Ishikawa (cell line): ENCODE data around the gene PEAK1.

Experiments
- CEBPB ChIP-seq: IDR thresholded peaks from 2 replicates; pipeline ENCODE4 v1.6.1; 2012
- CREB1 ChIP-seq: IDR thresholded peaks from 2 replicates; pipeline ENCODE4 v1.6.1; 2012; ENCODE audit warnings: low read depth
- EGR1 ChIP-seq: IDR thresholded peaks from 2 replicates; pipeline ENCODE4 v1.6.1; 2012
- EP300 ChIP-seq: IDR thresholded peaks from 2 replicates; pipeline ENCODE4 v1.6.1; 2012; ENCODE audit warnings: borderline replicate concordance
- FOXM1 ChIP-seq: IDR thresholded peaks from 2 replicates; pipeline ENCODE4 v1.6.1; 2012; ENCODE audit warnings: low read depth, borderline replicate concordance
- NFIC ChIP-seq: IDR thresholded peaks from 2 replicates; pipeline ENCODE4 v1.6.1; 2012
- RAD21 ChIP-seq: IDR thresholded peaks from 2 replicates; pipeline ENCODE4 v1.6.1; 2012; ENCODE audit warnings: low read depth
- TAF1 ChIP-seq: IDR thresholded peaks from 2 replicates; pipeline ENCODE4 v1.6.1; 2012; ENCODE audit warnings: low read depth, mild to moderate bottlenecking
- TCF12 ChIP-seq: IDR thresholded peaks from 2 replicates; pipeline ENCODE4 v1.6.1; 2012; ENCODE audit warnings: low read depth
- TEAD4 ChIP-seq: IDR thresholded peaks from 2 replicates; pipeline ENCODE4 v1.6.1; 2012
- YY1 ChIP-seq: IDR thresholded peaks from 2 replicates; pipeline ENCODE4 v1.6.1; 2012; ENCODE audit warnings: low read depth
- ZBTB7A ChIP-seq: IDR thresholded peaks from 2 replicates; pipeline ENCODE4 v1.6.1; 2012; ENCODE audit warnings: low read depth
- TF ChIP-seq, protein P1 (sequence below): IDR thresholded peaks from 2 replicates; pipeline ENCODE4 v1.6.1; 2012; ENCODE audit warnings: low read depth, mild to moderate bottlenecking
- TF ChIP-seq, protein P2 (sequence below): IDR thresholded peaks from 2 replicates; pipeline ENCODE4 v1.6.1; 2012
- TF ChIP-seq, protein P3 (sequence below): IDR thresholded peaks from 2 replicates; pipeline ENCODE4 v1.6.1; 2012

Gene PEAK1

DNA sequence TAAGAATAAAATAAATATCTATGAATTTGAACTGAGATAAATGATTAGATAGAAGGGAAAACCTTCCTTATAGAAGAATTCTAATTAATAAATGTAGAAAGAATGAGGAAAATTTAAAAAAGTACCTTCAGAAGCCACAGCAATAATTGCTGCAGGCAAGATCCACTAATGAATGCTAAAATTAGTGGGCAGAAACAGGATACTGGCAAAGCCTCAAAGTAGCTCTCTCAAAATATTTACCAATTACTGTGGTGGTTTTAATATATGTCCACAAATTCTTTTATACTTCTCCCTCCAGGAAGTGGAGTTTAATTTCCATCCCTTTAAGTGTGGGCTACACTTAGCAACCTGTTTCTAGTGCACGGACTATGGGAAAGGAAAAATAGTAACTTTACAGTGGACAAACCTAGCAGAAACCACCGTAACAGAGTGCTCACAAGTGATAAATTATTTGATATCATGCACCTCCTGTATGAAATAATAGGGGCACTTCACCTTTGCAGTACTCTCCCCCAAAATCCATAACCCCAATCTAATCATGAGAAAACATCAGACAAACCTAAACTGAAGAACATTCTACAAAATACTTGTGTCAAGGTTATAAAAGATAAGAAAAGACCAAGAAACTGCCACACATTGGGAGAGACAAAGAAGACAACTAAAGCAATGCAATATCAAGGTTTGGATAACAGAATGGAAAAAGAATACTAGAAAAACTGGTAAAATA lies 6.8 kb downstream of the PEAK1 start:
- no peak for TF ChIP-seq EP300
- TF ChIP-seq RAD21, result no peak
- TF ChIP-seq TAF1, result no peak
- TF ChIP-seq, protein P1, sequence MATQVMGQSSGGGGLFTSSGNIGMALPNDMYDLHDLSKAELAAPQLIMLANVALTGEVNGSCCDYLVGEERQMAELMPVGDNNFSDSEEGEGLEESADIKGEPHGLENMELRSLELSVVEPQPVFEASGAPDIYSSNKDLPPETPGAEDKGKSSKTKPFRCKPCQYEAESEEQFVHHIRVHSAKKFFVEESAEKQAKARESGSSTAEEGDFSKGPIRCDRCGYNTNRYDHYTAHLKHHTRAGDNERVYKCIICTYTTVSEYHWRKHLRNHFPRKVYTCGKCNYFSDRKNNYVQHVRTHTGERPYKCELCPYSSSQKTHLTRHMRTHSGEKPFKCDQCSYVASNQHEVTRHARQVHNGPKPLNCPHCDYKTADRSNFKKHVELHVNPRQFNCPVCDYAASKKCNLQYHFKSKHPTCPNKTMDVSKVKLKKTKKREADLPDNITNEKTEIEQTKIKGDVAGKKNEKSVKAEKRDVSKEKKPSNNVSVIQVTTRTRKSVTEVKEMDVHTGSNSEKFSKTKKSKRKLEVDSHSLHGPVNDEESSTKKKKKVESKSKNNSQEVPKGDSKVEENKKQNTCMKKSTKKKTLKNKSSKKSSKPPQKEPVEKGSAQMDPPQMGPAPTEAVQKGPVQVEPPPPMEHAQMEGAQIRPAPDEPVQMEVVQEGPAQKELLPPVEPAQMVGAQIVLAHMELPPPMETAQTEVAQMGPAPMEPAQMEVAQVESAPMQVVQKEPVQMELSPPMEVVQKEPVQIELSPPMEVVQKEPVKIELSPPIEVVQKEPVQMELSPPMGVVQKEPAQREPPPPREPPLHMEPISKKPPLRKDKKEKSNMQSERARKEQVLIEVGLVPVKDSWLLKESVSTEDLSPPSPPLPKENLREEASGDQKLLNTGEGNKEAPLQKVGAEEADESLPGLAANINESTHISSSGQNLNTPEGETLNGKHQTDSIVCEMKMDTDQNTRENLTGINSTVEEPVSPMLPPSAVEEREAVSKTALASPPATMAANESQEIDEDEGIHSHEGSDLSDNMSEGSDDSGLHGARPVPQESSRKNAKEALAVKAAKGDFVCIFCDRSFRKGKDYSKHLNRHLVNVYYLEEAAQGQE, result no peak
- no peak for TF ChIP-seq CEBPB
- TF ChIP-seq, protein P2, sequence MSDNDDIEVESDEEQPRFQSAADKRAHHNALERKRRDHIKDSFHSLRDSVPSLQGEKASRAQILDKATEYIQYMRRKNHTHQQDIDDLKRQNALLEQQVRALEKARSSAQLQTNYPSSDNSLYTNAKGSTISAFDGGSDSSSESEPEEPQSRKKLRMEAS, result no peak
- TF ChIP-seq YY1, result no peak
- TF ChIP-seq CREB1, result no peak
- TF ChIP-seq TEAD4, result no peak
- no peak for TF ChIP-seq EGR1
- no peak for TF ChIP-seq NFIC
- TF ChIP-seq FOXM1, result no peak
- TF ChIP-seq ZBTB7A, result no peak
- TF ChIP-seq, protein P3, sequence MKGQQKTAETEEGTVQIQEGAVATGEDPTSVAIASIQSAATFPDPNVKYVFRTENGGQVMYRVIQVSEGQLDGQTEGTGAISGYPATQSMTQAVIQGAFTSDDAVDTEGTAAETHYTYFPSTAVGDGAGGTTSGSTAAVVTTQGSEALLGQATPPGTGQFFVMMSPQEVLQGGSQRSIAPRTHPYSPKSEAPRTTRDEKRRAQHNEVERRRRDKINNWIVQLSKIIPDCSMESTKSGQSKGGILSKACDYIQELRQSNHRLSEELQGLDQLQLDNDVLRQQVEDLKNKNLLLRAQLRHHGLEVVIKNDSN, result no peak
- TF ChIP-seq TCF12, result no peak

DNA sequence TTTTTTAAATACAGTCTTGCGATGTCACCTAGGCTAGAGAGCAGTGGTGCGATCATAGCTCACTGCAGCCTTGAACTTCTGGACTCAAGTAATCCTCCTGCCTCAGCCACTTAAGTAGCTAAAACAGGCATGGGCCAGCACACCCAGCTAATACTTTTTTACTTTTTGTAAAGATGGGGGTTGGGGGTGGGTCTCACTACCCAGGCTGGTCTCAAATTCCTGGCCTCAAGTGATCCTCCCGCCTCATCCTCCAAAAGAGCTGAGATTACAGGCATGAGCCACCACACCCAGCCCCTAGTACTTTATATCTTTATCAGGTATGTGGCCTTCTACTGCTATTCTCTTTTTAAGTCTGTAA lies 8.3 kb downstream of the PEAK1 start:
- TF ChIP-seq NFIC, result no peak
- TF ChIP-seq CREB1, result no peak
- TF ChIP-seq, protein P3, result no peak
- no peak for TF ChIP-seq RAD21
- TF ChIP-seq, protein P1, result no peak
- no peak for TF ChIP-seq FOXM1

DNA sequence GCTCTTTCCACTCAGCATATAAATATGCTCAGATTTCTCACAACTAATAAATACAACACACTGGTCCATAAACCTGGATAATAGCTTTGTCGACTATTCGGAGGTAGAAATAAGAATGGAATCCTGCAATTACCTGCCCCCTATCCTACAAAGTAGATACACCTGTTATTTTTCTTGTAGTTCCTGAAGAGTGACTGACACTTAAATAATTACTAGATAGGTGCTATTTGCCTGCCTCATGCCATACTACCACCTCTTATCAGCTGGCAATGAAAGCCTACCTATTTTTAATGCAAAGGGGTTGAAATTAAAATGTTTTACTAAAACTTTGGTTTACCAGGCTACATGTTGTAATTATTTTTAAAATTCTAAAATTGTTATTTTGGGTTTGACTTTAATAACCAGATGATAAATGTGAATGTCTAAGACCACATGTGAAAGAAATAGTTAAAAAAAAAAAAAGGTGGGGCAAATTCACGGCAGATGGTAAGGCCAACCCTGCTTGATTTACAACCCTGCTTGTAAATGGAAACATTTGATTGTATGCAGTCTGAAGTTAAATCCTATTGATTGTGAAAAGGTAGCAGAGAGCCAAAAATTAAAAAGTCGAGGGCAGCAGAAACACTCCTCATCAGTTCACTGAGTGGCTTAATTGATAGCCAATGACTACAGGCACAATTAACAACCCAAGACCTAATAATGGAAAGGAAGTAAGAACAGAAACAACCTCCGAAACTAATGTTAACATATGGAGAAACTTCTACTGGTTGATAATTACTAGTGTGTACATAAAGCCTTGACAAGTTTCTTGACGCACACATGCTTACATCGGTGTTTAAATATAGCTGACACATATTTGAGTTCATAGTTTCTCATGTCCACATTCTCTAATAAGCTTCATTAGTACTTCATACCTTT lies 8.9 kb downstream of the PEAK1 start:
- TF ChIP-seq CREB1 (no peak), EGR1 (no peak), EP300 (no peak), ZBTB7A (no peak), TEAD4 (no peak), CEBPB (no peak), YY1 (no peak), TAF1 (no peak), FOXM1 (no peak), RAD21 (no peak)
- TF ChIP-seq, protein P1, result no peak
- TF ChIP-seq, protein P3, result no peak
